Measurements from ENCODE around the gene CACNA2D2. TPM values are rescaled to one million over a fixed set of nuclear protein-coding genes. Genes with fewer than 3 reads are reported as not detected.

CACNA2D2 gene
- total RNA-seq, 1 experiment from 2014 or later: 27.7 TPM

DNA sequence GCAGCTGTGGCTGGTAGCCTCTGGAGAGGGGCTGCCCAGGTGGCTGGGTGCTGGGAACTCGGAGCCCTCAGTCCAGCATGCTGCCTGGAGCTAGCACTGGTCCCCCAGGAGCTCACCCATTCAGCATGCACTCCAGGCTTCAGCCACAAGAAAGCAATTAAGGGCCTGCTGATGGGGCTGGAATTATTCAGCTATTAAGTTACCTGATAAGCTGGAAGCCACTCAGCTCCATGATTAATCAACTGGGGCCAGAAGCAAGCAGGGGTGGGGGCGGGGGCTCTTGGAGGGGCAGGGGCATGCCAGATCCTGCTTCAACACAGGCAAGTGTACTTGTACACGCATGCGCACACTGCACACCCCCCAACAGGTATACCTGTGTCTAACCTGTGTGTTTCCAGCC, 122.1 kb downstream of the CACNA2D2 start:
- Histone ChIP-seq H3K4me1 (ENCODE audit: insufficient read depth, low read length) (no peaks in the 10 kb centered on the region), H3K27ac (ENCODE audit: insufficient read length, low read depth, low read length) (no peak overlapping the region), H3K4me2 (ENCODE audit: insufficient read depth, insufficient read length, low read length) (no peak overlapping the region), H2BK12ac (ENCODE audit: insufficient read length, low read depth, low read length) (no peak overlapping the region), H4K8ac (replicated peaks; ENCODE audit: insufficient read length, low read depth, low read length) (no peak overlapping the region), H3K18ac (ENCODE audit: insufficient read length, low read depth, low read length) (no peak overlapping the region), H3K79me2 (ENCODE audit: insufficient read depth, low read length) (no peaks in the 10 kb centered on the region), H2BK5ac (ENCODE audit: insufficient read length, low read length) (no peak overlapping the region), H3K9me3 (ENCODE audit: control insufficient read depth, low read depth, low read length) (no peaks in the 10 kb centered on the region), H3T11ph (ENCODE audit: low read length) (no peak overlapping the region), H3K23ac (ENCODE audit: insufficient read length, low read depth, low read length) (no peak overlapping the region), H2AFZ (ENCODE audit: low read length) (no peak overlapping the region), H3K27me3 (ENCODE audit: insufficient read depth, low read length) (no peaks in the 10 kb centered on the region), H2AK5ac (ENCODE audit: insufficient read length, low read length) (no peak overlapping the region), H2BK15ac (ENCODE audit: low read depth, low read length) (no peak overlapping the region), H3K9ac (ENCODE audit: extremely low read depth, insufficient read length, low read length) (no peak overlapping the region), H3K4ac (ENCODE audit: low read depth, low read length) (no peak overlapping the region), H3K14ac (ENCODE audit: insufficient read depth, low read length) (no peak overlapping the region), H2BK120ac (ENCODE audit: low read depth, low read length, poor library complexity, severe bottlenecking) (no peak overlapping the region), H4K91ac (ENCODE audit: insufficient read length, low read depth, low read length) (no peak overlapping the region), H3K23me2 (ENCODE audit: insufficient read length, low read depth, low read length, poor library complexity, severe bottlenecking) (no peaks in the 10 kb centered on the region), H2BK20ac (ENCODE audit: low read depth, low read length, poor library complexity, severe bottlenecking) (no peak overlapping the region), H3K79me1 (ENCODE audit: insufficient read depth, low read depth, low read length, poor library complexity, severe bottlenecking) (no peaks in the 10 kb centered on the region), H3K56ac (ENCODE audit: insufficient read length, low read depth, low read length) (no peak overlapping the region), H4K20me1 (ENCODE audit: control insufficient read depth, insufficient read depth, insufficient read length) (no peaks in the 10 kb centered on the region), H4K5ac (ENCODE audit: insufficient read length, low read depth, low read length) (no peak overlapping the region)
- peaks cover 0 to 4% (median 0%) of the 10 kb centered on the region in 3 experiments; a peak in 1 of 7 replicates for H3K36me3 Mint-ChIP-seq (ENCODE audit: insufficient read depth in 1 of 3, low read depth in 3 of 3)
- H3K27ac Mint-ChIP-seq: no peak overlapping the region
- WGBS (ENCODE audit: extremely low coverage, insufficient read length, low lambda C conversion rate): no CpG with 5 or more reads among the region's 4 CpGs
- H3K4me1 Mint-ChIP-seq: peaks cover 6 to 17% of the 10 kb centered on the region in 2 experiments; a peak in 2 of 4 replicates
- DNase-seq: no peak
- TF ChIP-seq, protein P1, sequence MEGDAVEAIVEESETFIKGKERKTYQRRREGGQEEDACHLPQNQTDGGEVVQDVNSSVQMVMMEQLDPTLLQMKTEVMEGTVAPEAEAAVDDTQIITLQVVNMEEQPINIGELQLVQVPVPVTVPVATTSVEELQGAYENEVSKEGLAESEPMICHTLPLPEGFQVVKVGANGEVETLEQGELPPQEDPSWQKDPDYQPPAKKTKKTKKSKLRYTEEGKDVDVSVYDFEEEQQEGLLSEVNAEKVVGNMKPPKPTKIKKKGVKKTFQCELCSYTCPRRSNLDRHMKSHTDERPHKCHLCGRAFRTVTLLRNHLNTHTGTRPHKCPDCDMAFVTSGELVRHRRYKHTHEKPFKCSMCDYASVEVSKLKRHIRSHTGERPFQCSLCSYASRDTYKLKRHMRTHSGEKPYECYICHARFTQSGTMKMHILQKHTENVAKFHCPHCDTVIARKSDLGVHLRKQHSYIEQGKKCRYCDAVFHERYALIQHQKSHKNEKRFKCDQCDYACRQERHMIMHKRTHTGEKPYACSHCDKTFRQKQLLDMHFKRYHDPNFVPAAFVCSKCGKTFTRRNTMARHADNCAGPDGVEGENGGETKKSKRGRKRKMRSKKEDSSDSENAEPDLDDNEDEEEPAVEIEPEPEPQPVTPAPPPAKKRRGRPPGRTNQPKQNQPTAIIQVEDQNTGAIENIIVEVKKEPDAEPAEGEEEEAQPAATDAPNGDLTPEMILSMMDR (conservative IDR thresholded peaks at IDR 0.05): no peak
- H3K4me3 Mint-ChIP-seq: no peak overlapping the region
- no peaks in the 10 kb centered on the region for H3K9me3 Mint-ChIP-seq
- H3K27me3 Mint-ChIP-seq (ENCODE audit: low read depth): peaks cover 5% of the 10 kb centered on the region
